Osteoblast (primary cell): Measurements from ENCODE around the gene ZDHHC6. TPM values are rescaled to one million over a fixed set of nuclear protein-coding genes. Genes with fewer than 3 reads are reported as not detected.

Experiments
- DNase-seq: peaks from one replicate; pipeline ENCODE4 v3.0.0; 2011; ENCODE audit warnings: low spot score, mixed read lengths; ENCODE audit not compliant: insufficient read length; ENCODE audit errors: missing footprints
- H2AFZ ChIP-seq: 2 replicates; pipeline ENCODE4 v1.6.0; 2011; ENCODE audit warnings: mild to moderate bottlenecking, low read length
- H3K27ac ChIP-seq: 2 replicates; pipeline ENCODE4 v1.5.1; 2011; ENCODE audit warnings: mild to moderate bottlenecking, low read depth, low read length, moderate library complexity
- H3K27me3 ChIP-seq: 2 replicates; pipeline ENCODE4 v1.6.0; 2012; ENCODE audit warnings: mild to moderate bottlenecking, control low read depth, inconsistent platforms, low read length, moderate library complexity; ENCODE audit not compliant: insufficient read depth
- H3K36me3 ChIP-seq: 2 replicates; pipeline ENCODE4 v1.5.1; 2011; ENCODE audit warnings: mild to moderate bottlenecking, low read length, control low read depth, moderate library complexity; ENCODE audit not compliant: insufficient read depth
- H3K4me1 ChIP-seq: 2 replicates; pipeline ENCODE4 v1.5.1; 2011; ENCODE audit warnings: mild to moderate bottlenecking, low read length, control low read depth, moderate library complexity; ENCODE audit not compliant: insufficient read depth
- H3K4me2 ChIP-seq: 2 replicates; pipeline ENCODE4 v1.6.0; 2011; ENCODE audit warnings: mild to moderate bottlenecking, low read length; ENCODE audit not compliant: insufficient read depth
- H3K4me3 ChIP-seq: fragments of 200-600 bp; sonication (generic); 3 replicates; pipeline ENCODE4 v1.5.1; 2012; ENCODE audit warnings: mild to moderate bottlenecking, low read length, inconsistent platforms; ENCODE audit not compliant: insufficient read depth
- H3K79me2 ChIP-seq: 2 replicates; pipeline ENCODE4 v1.6.0; 2012; ENCODE audit warnings: mild to moderate bottlenecking, low read length, control low read depth, inconsistent platforms; ENCODE audit not compliant: insufficient read depth
- H3K9me3 ChIP-seq: 2 replicates; pipeline ENCODE4 v1.5.1; 2011; ENCODE audit warnings: low read depth, low read length, control low read depth
- H4K20me1 ChIP-seq: 2 replicates; pipeline ENCODE4 v1.6.0; 2012; ENCODE audit warnings: mild to moderate bottlenecking, low read length, control low read depth; ENCODE audit not compliant: insufficient read depth
- CTCF ChIP-seq: IDR thresholded peaks from 2 replicates; pipeline ENCODE4 v1.5.1; 2011; ENCODE audit warnings: mild to moderate bottlenecking, low read depth, low read length, moderate library complexity; ENCODE audit errors: extremely low read depth
- total RNA-seq: library from RNA; depleted of rRNA; stranded (reverse); fragments of >200 nt; gene quantifications from 2 replicates; pipeline ENCODE4 v1.2.3, GENCODE V29; 2012

ZDHHC6 gene
- total RNA-seq, 1 donor = 26.1 TPM

- Histone ChIP-seq H3K27me3 (no peaks in the 10 kb centered on the region), H3K36me3 (no peaks in the 10 kb centered on the region), H2AFZ (no peak overlapping the region), H3K79me2 (peaks cover 20% of the 10 kb centered on the region), H3K9me3 (no peaks in the 10 kb centered on the region), H3K4me3 (no peak overlapping the region), H3K4me1 (peaks cover 4% of the 10 kb centered on the region), H4K20me1 (peaks cover 4% of the 10 kb centered on the region), H3K27ac (no peak overlapping the region), H3K4me2 (no peak overlapping the region)
- no peak for TF ChIP-seq CTCF
- no peak for DNase-seq
Measured at GRCh38 chr10:112456533-112456932, 9.8 kb upstream of the ZDHHC6 start.

GRCh38 chr10:112454910-112455779 is 8.4 kb upstream of the ZDHHC6 start:
- DNase-seq = no peak
- no peak overlapping the region for H3K4me3 ChIP-seq
- peaks cover 4% of the 10 kb centered on the region for H4K20me1 ChIP-seq
- H3K27me3 ChIP-seq = no peaks in the 10 kb centered on the region
- no peak overlapping the region for H3K27ac ChIP-seq
- no peaks in the 10 kb centered on the region for H3K9me3 ChIP-seq
- H3K4me2 ChIP-seq = no peak overlapping the region
- no peak overlapping the region for H2AFZ ChIP-seq
- no peak for TF ChIP-seq CTCF
- H3K79me2 ChIP-seq = peaks cover 31% of the 10 kb centered on the region
- no peaks in the 10 kb centered on the region for H3K36me3 ChIP-seq
- no peaks in the 10 kb centered on the region for H3K4me1 ChIP-seq

GRCh38 chr10:112448888-112449287 is 2.2 kb upstream of the ZDHHC6 start:
- H4K20me1 ChIP-seq = peaks cover 4% of the 10 kb centered on the region
- peaks cover 77% of the 10 kb centered on the region for H3K79me2 ChIP-seq

More at GRCh38 chr10:112448888-112449287, 2.2 kb upstream of the ZDHHC6 start:
- Histone ChIP-seq H3K9me3 (no peaks in the 10 kb centered on the region), H3K27ac (no peak overlapping the region), H3K4me3 (no peak overlapping the region), H3K27me3 (no peaks in the 10 kb centered on the region), H3K4me1 (peaks cover 15% of the 10 kb centered on the region), H3K4me2 (no peak overlapping the region), H2AFZ (no peak overlapping the region), H3K36me3 (peaks cover 11% of the 10 kb centered on the region)
- DNase-seq = no peak
- TF ChIP-seq CTCF = no peak
